ENCODE data around the gene SLC5A7. TPM values are rescaled to one million over a fixed set of nuclear protein-coding genes. Genes with fewer than 3 reads are reported as not detected.

Gene SLC5A7
- total and polyA plus RNA-seq, 2 donors (not counting 3 experiments of a cell fraction or from before 2014, with no cell fraction given): not detected

DNA sequence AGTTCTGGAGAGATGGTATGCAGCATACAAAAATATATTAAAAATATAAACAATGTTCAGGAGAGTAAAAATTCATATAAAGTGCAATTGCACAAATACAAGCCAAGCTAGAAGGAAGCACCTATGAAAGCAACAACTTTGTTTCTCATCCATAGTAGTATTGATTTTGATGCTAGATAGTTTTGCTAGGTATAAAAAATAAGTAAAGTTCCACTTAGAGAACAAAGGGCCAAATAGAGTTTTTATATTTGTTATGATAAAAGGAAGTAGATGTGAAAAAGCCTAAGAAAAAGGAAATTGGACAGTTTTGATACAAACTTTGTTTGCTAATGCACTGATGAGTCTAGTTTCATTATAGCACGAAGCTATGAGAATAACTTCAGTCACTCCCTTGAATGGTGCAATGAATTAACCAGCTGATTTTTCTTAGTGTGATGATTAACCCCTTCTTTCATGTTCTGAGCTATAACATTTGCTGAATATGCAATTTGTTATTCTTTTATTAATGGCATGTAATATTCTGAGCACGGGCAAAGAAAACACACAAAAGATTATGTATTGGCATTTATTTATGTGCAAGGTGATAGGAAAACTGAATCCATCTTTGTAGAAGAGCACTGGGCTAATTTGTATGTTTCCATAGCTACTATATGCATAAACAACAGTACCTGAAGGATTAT, 24.7 kb downstream of the SLC5A7 start:
- no peak overlapping the region for H3K27ac ChIP-seq (ENCODE audit: insufficient read depth, low read depth, low read length)
- FAIRE-seq: no peak
- intact Hi-C loops (cut with micrococcal nuclease): no loop called here
- dilution Hi-C loops (cut with MboI; ENCODE audit: extremely low pct_ligation_motif_present, low sequenced_read_pairs): no loop called here
- H3K4me1 ChIP-seq (ENCODE audit: control insufficient read depth, extremely low read depth, insufficient read depth, low read length): no peaks in the 10 kb centered on the region
- peaks cover 2% of the 10 kb centered on the region for H3K9me3 ChIP-seq (replicated peaks; ENCODE audit: control insufficient read depth, insufficient read depth, low read length)
- TF ChIP-seq POLR2AphosphoS5 (IDR thresholded peaks at IDR 0.05; ENCODE audit: insufficient read depth, low read depth, low read length): no peak
- no peak for TF ChIP-seq JUN (IDR thresholded peaks at IDR 0.05; ENCODE audit: borderline replicate concordance, insufficient read depth, insufficient read length, low read depth)
- no peak for TF ChIP-seq EZH2 (IDR thresholded peaks at IDR 0.05; ENCODE audit: borderline replicate concordance, low read depth, low read length, severe bottlenecking)
- no peak for TF ChIP-seq GATA2 (IDR thresholded peaks at IDR 0.05; ENCODE audit: insufficient read depth, insufficient read length, low read depth, low read length)
- TF ChIP-seq, protein P1, sequence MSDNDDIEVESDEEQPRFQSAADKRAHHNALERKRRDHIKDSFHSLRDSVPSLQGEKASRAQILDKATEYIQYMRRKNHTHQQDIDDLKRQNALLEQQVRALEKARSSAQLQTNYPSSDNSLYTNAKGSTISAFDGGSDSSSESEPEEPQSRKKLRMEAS (IDR thresholded peaks at IDR 0.05; ENCODE audit: insufficient read depth, insufficient read length): no peak
- TF ChIP-seq FOS (IDR thresholded peaks at IDR 0.05; ENCODE audit: borderline replicate concordance, insufficient read depth, low read length): no peak
- TF ChIP-seq MYC (IDR thresholded peaks at IDR 0.05; ENCODE audit: low read depth, low read length): no peak
- TF ChIP-seq, protein P2, sequence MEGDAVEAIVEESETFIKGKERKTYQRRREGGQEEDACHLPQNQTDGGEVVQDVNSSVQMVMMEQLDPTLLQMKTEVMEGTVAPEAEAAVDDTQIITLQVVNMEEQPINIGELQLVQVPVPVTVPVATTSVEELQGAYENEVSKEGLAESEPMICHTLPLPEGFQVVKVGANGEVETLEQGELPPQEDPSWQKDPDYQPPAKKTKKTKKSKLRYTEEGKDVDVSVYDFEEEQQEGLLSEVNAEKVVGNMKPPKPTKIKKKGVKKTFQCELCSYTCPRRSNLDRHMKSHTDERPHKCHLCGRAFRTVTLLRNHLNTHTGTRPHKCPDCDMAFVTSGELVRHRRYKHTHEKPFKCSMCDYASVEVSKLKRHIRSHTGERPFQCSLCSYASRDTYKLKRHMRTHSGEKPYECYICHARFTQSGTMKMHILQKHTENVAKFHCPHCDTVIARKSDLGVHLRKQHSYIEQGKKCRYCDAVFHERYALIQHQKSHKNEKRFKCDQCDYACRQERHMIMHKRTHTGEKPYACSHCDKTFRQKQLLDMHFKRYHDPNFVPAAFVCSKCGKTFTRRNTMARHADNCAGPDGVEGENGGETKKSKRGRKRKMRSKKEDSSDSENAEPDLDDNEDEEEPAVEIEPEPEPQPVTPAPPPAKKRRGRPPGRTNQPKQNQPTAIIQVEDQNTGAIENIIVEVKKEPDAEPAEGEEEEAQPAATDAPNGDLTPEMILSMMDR (IDR thresholded peaks at IDR 0.05; ENCODE audit: extremely low read depth in 1 of 2, insufficient read depth in 1 of 2, low read depth in 1 of 2, low read length in 2 of 2): no peak
- TF ChIP-seq POLR2A (IDR thresholded peaks at IDR 0.05; ENCODE audit: low read depth, low read length): no peak
- H3K9ac ChIP-seq (replicated peaks; ENCODE audit: extremely low read depth, insufficient read depth, low read length): no peak overlapping the region
- H3K4me2 ChIP-seq (ENCODE audit: insufficient read depth, low read length): no peak overlapping the region
- no peak overlapping the region for H3K4me3 ChIP-seq (replicated peaks in 1 of 3; ENCODE audit: insufficient read depth in 1 of 3, low read depth in 1 of 3, low read length in 3 of 3)
- H2AFZ ChIP-seq (ENCODE audit: low read depth, low read length): no peak overlapping the region
- no peaks in the 10 kb centered on the region for H3K79me2 ChIP-seq (ENCODE audit: control insufficient read depth, insufficient read depth, low read length)
- ChIA-PET POLR2A (no interaction called here), CTCF (no interaction called here)
- no TSS peak for BruUV-seq (replicated peaks)
- H4K20me1 ChIP-seq (replicated peaks; ENCODE audit: control insufficient read depth, extremely low read depth, insufficient read depth, low read length): no peaks in the 10 kb centered on the region
- no peaks in the 10 kb centered on the region for H3K9me1 ChIP-seq (replicated peaks; ENCODE audit: control insufficient read depth, extremely low read depth, insufficient read depth, low read length)
- H3K27me3 ChIP-seq (ENCODE audit: control insufficient read depth in 2 of 2, insufficient read depth in 2 of 2, low read length in 2 of 2): no peaks in the 10 kb centered on the region
- DNase-seq (ENCODE audit: low read depth, low spot score): no peak
- no peaks in the 10 kb centered on the region for H3K36me3 ChIP-seq (ENCODE audit: control insufficient read depth in 2 of 2, extremely low read depth in 1 of 2, insufficient read depth in 2 of 2, low read length in 2 of 2)

Measured in endothelial cell of umbilical vein (primary cell).